OCI-LY1 (cell line): Measurements from ENCODE around the gene CD48.
"Not testable (repeated sequence)": the region's sequence is repeated elsewhere in the genome, so short reads cannot be mapped to it uniquely, and the experiment has no call there.

Experiments
- H2AFZ ChIP-seq: fragments of 200-600 bp; sonication (generic), shearing (Covaris generic); 2 replicates; pipeline ENCODE4 v1.6.0; 2014; ENCODE audit warnings: antibody characterized with exemption, mild to moderate bottlenecking, low read length
- H3F3A ChIP-seq: fragments of 200-600 bp; sonication (generic), shearing (Covaris generic); 2 replicates; pipeline ENCODE4 v1.6.0; 2014; ENCODE audit warnings: mild to moderate bottlenecking, antibody characterized with exemption, low read length, moderate library complexity; ENCODE audit not compliant: insufficient read depth
- H3K27ac ChIP-seq: fragments of 200-600 bp; sonication (generic); 2 replicates; pipeline ENCODE4 v1.5.1; 2014; ENCODE audit warnings: low read length, mixed run types, mild to moderate bottlenecking, low read depth; ENCODE audit not compliant: poor library complexity, severe bottlenecking
- H3K27me3 ChIP-seq: fragments of 200-600 bp; sonication (generic); 2 replicates; pipeline ENCODE4 v1.6.0; 2014; ENCODE audit warnings: antibody characterized with exemption, mild to moderate bottlenecking, low read length, moderate library complexity; ENCODE audit not compliant: insufficient read depth
- H3K36me3 ChIP-seq: fragments of 200-600 bp; sonication (generic); 2 replicates; pipeline ENCODE4 v1.6.1; 2014; ENCODE audit warnings: mild to moderate bottlenecking, antibody characterized with exemption, low read length, moderate library complexity, mixed read lengths; ENCODE audit not compliant: insufficient read depth
- H3K4me1 ChIP-seq: fragments of 200-600 bp; sonication (generic); 2 replicates; pipeline ENCODE4 v1.5.1; 2014; ENCODE audit warnings: mild to moderate bottlenecking, low read length, moderate library complexity; ENCODE audit not compliant: insufficient read depth, severe bottlenecking
- H3K4me2 ChIP-seq: fragments of 200-600 bp; sonication (generic), shearing (Covaris generic); 2 replicates; pipeline ENCODE4 v1.6.1; 2014; ENCODE audit warnings: low read length
- H3K4me3 ChIP-seq: fragments of 200-600 bp; sonication (generic); 2 replicates; pipeline ENCODE4 v1.5.1; 2014; ENCODE audit warnings: low read length, low read depth, mild to moderate bottlenecking, mixed read lengths; ENCODE audit not compliant: poor library complexity, severe bottlenecking
- H3K79me2 ChIP-seq: fragments of 200-600 bp; shearing (Covaris generic); 2 replicates; pipeline ENCODE4 v1.6.1; 2016; ENCODE audit warnings: mixed run types, low read length, mixed read lengths; ENCODE audit not compliant: insufficient read depth
- H3K9ac ChIP-seq: fragments of 200-600 bp; sonication (generic), shearing (Covaris generic); 2 replicates; pipeline ENCODE4 v1.6.1; 2014; ENCODE audit warnings: mild to moderate bottlenecking, low read length, mixed read lengths
- H3K9me2 ChIP-seq: fragments of 200-600 bp; sonication (generic), shearing (Covaris generic); 2 replicates; pipeline ENCODE4 v1.6.1; 2014; ENCODE audit warnings: low read depth, mild to moderate bottlenecking, low read length, mixed read lengths
- H3K9me3 ChIP-seq: fragments of 200-600 bp; shearing (Covaris generic); 2 replicates; pipeline ENCODE4 v1.6.1; 2014; ENCODE audit warnings: low read length, mixed read lengths
- H4K20me1 ChIP-seq: fragments of 200-600 bp; sonication (generic), shearing (Covaris generic); 2 replicates; pipeline ENCODE4 v1.6.0; 2016; ENCODE audit warnings: mild to moderate bottlenecking, low read length; ENCODE audit not compliant: insufficient read depth
- CTCF ChIP-seq: fragments of 200-600 bp; sonication (generic), shearing (Covaris generic); IDR thresholded peaks from 2 replicates; pipeline ENCODE4 v1.5.1; 2017; ENCODE audit warnings: mild to moderate bottlenecking, antibody characterized with exemption, low read length, moderate library complexity, mixed read lengths
- EZH2 ChIP-seq: fragments of 200-600 bp; sonication (generic), shearing (Covaris generic); IDR thresholded peaks from 2 replicates; pipeline ENCODE4 v1.8.0; 2017; ENCODE audit warnings: borderline replicate concordance, mixed run types, mild to moderate bottlenecking, antibody characterized with exemption, low read length, moderate library complexity, mixed read lengths

Gene CD48

GRCh38 chr1:160706526-160707235 lies 4.9 kb downstream of the CD48 start:
- peaks cover 76% of the 10 kb centered on the region for H3K79me2 ChIP-seq
- peaks cover 83% of the 10 kb centered on the region for H3K4me1 ChIP-seq
- no peaks in the 10 kb centered on the region for H3K27me3 ChIP-seq
- H3K4me2 ChIP-seq: peak overlapping the region; percentile 90
- H3K27ac ChIP-seq: peak overlapping the region; percentile 93
- no peaks in the 10 kb centered on the region for H3K9me3 ChIP-seq
- no peaks in the 10 kb centered on the region for H4K20me1 ChIP-seq
- H3F3A ChIP-seq: no peaks in the 10 kb centered on the region
- peaks cover 27% of the 10 kb centered on the region; the same call in 1 of the 2 replicates for H3K36me3 ChIP-seq
- TF ChIP-seq EZH2 (no peak), CTCF (no peak)
- peak overlapping the region; percentile 95; the same call in 1 of the 2 replicates for H3K9ac ChIP-seq
- H3K4me3 ChIP-seq: peak overlapping the region; percentile 80
- H3K9me2 ChIP-seq: no peaks in the 10 kb centered on the region
- no peak overlapping the region for H2AFZ ChIP-seq

GRCh38 chr1:160705742-160706141 lies 5.9 kb downstream of the CD48 start:
- peaks cover 79% of the 10 kb centered on the region for H3K4me1 ChIP-seq
- H3K9me3 ChIP-seq: no peaks in the 10 kb centered on the region

GRCh38 chr1:160705212-160705621 lies 6.4 kb downstream of the CD48 start:
- H3K27me3 ChIP-seq, H3F3A ChIP-seq, H3K9ac ChIP-seq, H3K9me2 ChIP-seq, H2AFZ ChIP-seq, H4K20me1 ChIP-seq, H3K9me3 ChIP-seq: not testable (repeated sequence)
- Histone ChIP-seq H3K27ac (peak overlapping the region; percentile 48), H3K4me1 (peaks cover 74% of the 10 kb centered on the region), H3K4me2 (peak overlapping the region; percentile 44), H3K4me3 (peak overlapping the region; percentile 27), H3K36me3 (peaks cover 30% of the 10 kb centered on the region; the same call in 1 of the 2 replicates), H3K79me2 (peaks cover 65% of the 10 kb centered on the region)

More at GRCh38 chr1:160705742-160706141, 5.9 kb downstream of the CD48 start:
- Histone ChIP-seq H3K79me2 (peaks cover 68% of the 10 kb centered on the region), H2AFZ (no peak overlapping the region), H3K9me2 (no peaks in the 10 kb centered on the region), H3F3A (no peaks in the 10 kb centered on the region), H3K36me3 (peaks cover 30% of the 10 kb centered on the region; the same call in 1 of the 2 replicates), H4K20me1 (no peaks in the 10 kb centered on the region), H3K4me3 (peak overlapping the region; percentile 27), H3K4me2 (peak overlapping the region; percentile 44), H3K27me3 (no peaks in the 10 kb centered on the region), H3K9ac (no peak overlapping the region), H3K27ac (peak overlapping the region; percentile 48)
- TF ChIP-seq EZH2 (no peak), CTCF (no peak)
